Measurements from ENCODE around the gene LLGL1. TPM values are rescaled to one million over a fixed set of nuclear protein-coding genes. Genes with fewer than 3 reads are reported as not detected.

LLGL1 gene
- total and polyA plus RNA-seq, 2 donors (not counting 3 experiments of a cell fraction or from before 2014, with no cell fraction given): 34.9 to 47.1 TPM

DNA sequence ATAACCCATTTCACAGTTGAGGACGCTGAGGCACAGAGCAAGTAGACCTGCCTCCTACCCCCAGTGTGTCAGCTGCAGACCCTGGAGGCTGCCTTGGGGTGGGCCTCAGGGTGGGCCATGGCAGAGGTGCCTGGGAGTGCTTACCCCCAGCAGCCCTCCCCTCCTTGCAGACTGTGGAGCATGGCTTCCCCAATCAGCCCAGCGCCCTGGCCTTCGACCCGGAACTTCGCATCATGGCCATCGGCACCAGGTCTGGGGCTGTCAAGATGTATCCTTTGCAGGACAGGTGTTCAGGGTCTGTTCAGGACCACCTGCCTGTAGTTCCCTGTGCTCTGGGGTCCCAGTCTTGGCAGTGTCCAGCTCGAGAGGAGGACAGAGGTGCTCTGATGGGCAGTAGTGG is 4.3 kb downstream of the LLGL1 start:
- Histone ChIP-seq H3K9me3 (replicated peaks; ENCODE audit: control insufficient read depth, insufficient read depth, low read length) (no peaks in the 10 kb centered on the region), H3K4me1 (ENCODE audit: control insufficient read depth, extremely low read depth, insufficient read depth, low read length) (peaks cover 11% of the 10 kb centered on the region), H2AFZ (ENCODE audit: low read depth, low read length) (no peak overlapping the region), H3K9me1 (replicated peaks; ENCODE audit: control insufficient read depth, extremely low read depth, insufficient read depth, low read length) (no peaks in the 10 kb centered on the region), H3K79me2 (ENCODE audit: control insufficient read depth, insufficient read depth, low read length) (peaks cover 45% of the 10 kb centered on the region), H4K20me1 (replicated peaks; ENCODE audit: control insufficient read depth, extremely low read depth, insufficient read depth, low read length) (no peaks in the 10 kb centered on the region), H3K4me3 (replicated peaks in 1 of 3; ENCODE audit: insufficient read depth in 1 of 3, low read depth in 1 of 3, low read length in 3 of 3) (no peak overlapping the region), H3K27ac (ENCODE audit: insufficient read depth, low read depth, low read length) (no peak overlapping the region), H3K4me2 (ENCODE audit: insufficient read depth, low read length) (no peak overlapping the region), H3K9ac (replicated peaks; ENCODE audit: extremely low read depth, insufficient read depth, low read length) (no peak overlapping the region), H3K27me3 (ENCODE audit: control insufficient read depth in 2 of 2, insufficient read depth in 2 of 2, low read length in 2 of 2) (no peaks in the 10 kb centered on the region), H3K36me3 (ENCODE audit: control insufficient read depth in 2 of 2, extremely low read depth in 1 of 2, insufficient read depth in 2 of 2, low read length in 2 of 2) (peaks cover 3 to 18% of the 10 kb centered on the region in 2 experiments)
- CTCF ChIA-PET: no interaction called here
- DNase-seq (ENCODE audit: low read depth, low spot score) (no peak), FAIRE-seq (no peak)
- BruUV-seq (replicated peaks): no TSS peak
- intact Hi-C loops (cut with micrococcal nuclease): no loop called here
- dilution Hi-C loops (cut with MboI; ENCODE audit: extremely low pct_ligation_motif_present, low sequenced_read_pairs): no loop called here
- TF ChIP-seq EZH2 (IDR thresholded peaks at IDR 0.05; ENCODE audit: borderline replicate concordance, low read depth, low read length, severe bottlenecking): no peak
- TF ChIP-seq CTCF (IDR thresholded peaks at IDR 0.05; ENCODE audit: extremely low read depth in 1 of 2, insufficient read depth in 1 of 2, low read depth in 1 of 2, low read length in 2 of 2): no peak
- TF ChIP-seq MYC (IDR thresholded peaks at IDR 0.05; ENCODE audit: low read depth, low read length): no peak
- no peak for TF ChIP-seq FOS (IDR thresholded peaks at IDR 0.05; ENCODE audit: borderline replicate concordance, insufficient read depth, low read length)
- TF ChIP-seq POLR2A (IDR thresholded peaks at IDR 0.05; ENCODE audit: low read depth, low read length): no peak
- no peak for TF ChIP-seq GATA2 (IDR thresholded peaks at IDR 0.05; ENCODE audit: insufficient read depth, insufficient read length, low read depth, low read length)
- TF ChIP-seq POLR2AphosphoS5 (IDR thresholded peaks at IDR 0.05; ENCODE audit: insufficient read depth, low read depth, low read length): no peak
- no peak for TF ChIP-seq MAX (IDR thresholded peaks at IDR 0.05; ENCODE audit: insufficient read depth, insufficient read length)
- TF ChIP-seq JUN (IDR thresholded peaks at IDR 0.05; ENCODE audit: borderline replicate concordance, insufficient read depth, insufficient read length, low read depth): no peak
- POLR2A ChIA-PET: no interaction called here
